ENCODE measurements around the gene AKAP1.

Gene AKAP1

GRCh38 chr17:57130708-57131461, 45.8 kb downstream of the AKAP1 start:
- peak; percentile 61 to 72 for DNase-seq (ENCODE audit: low read depth in 2 of 2)

GRCh38 chr17:57132663-57133062, 47.6 kb downstream of the AKAP1 start:
- no peak for DNase-seq (ENCODE audit: low read depth in 2 of 2)

- no peak for DNase-seq (ENCODE audit: low read depth in 2 of 2)
Observed at GRCh38 chr17:57133486-57133885, 48.4 kb downstream of the AKAP1 start.

GRCh38 chr17:57135026-57135788, 50.2 kb downstream of the AKAP1 start:
- no peak for DNase-seq (ENCODE audit: low read depth in 2 of 2)

GRCh38 chr17:57135789-57136291, 50.8 kb downstream of the AKAP1 start:
- no peak for DNase-seq (ENCODE audit: low read depth in 2 of 2)

GRCh38 chr17:57136355-57136754, 51.3 kb downstream of the AKAP1 start:
- DNase-seq (ENCODE audit: low read depth in 2 of 2), result no peak

- DNase-seq (ENCODE audit: low read depth in 2 of 2), result no peak
Observed at GRCh38 chr17:57138030-57138911, 53.2 kb downstream of the AKAP1 start.

- DNase-seq (ENCODE audit: low read depth in 2 of 2), result no peak
Observed at GRCh38 chr17:57138956-57139576, 54.0 kb downstream of the AKAP1 start.

GRCh38 chr17:57140316-57140715, 55.3 kb downstream of the AKAP1 start:
- no peak for DNase-seq (ENCODE audit: low read depth in 2 of 2)

GRCh38 chr17:57142925-57143324, 57.9 kb downstream of the AKAP1 start:
- DNase-seq (ENCODE audit: low read depth in 2 of 2), result no peak

- no peak for DNase-seq (ENCODE audit: low read depth in 2 of 2)
Observed at GRCh38 chr17:57143361-57143760, 58.3 kb downstream of the AKAP1 start.

GRCh38 chr17:57143919-57144318, 58.9 kb downstream of the AKAP1 start:
- DNase-seq (ENCODE audit: low read depth in 2 of 2), result no peak

- no peak for DNase-seq (ENCODE audit: low read depth in 2 of 2)
Observed at GRCh38 chr17:57144567-57144966, 59.5 kb downstream of the AKAP1 start.

- no peak for DNase-seq (ENCODE audit: low read depth in 2 of 2)
Observed at GRCh38 chr17:57145347-57145746, 60.3 kb downstream of the AKAP1 start.

GRCh38 chr17:57146273-57146672, 61.2 kb downstream of the AKAP1 start:
- DNase-seq (ENCODE audit: low read depth in 2 of 2), result no peak

- no peak for DNase-seq (ENCODE audit: low read depth in 2 of 2)
Observed at GRCh38 chr17:57151798-57152197, 66.8 kb downstream of the AKAP1 start.

GRCh38 chr17:57152967-57153528, 68.0 kb downstream of the AKAP1 start:
- no peak for DNase-seq (ENCODE audit: low read depth in 2 of 2)

- no peak for DNase-seq (ENCODE audit: low read depth in 2 of 2)
Observed at GRCh38 chr17:57154921-57155320, 69.9 kb downstream of the AKAP1 start.

GRCh38 chr17:57158325-57158724, 73.3 kb downstream of the AKAP1 start:
- DNase-seq (ENCODE audit: low read depth in 2 of 2), result no peak

GRCh38 chr17:57158795-57159194, 73.7 kb downstream of the AKAP1 start:
- no peak for DNase-seq (ENCODE audit: low read depth in 2 of 2)

- no peak for DNase-seq (ENCODE audit: low read depth in 2 of 2)
Observed at GRCh38 chr17:57160624-57161023, 75.6 kb downstream of the AKAP1 start.
